Endothelial cell of umbilical vein (primary cell): ENCODE data around the gene PLAGL2.

Source experiments
- EZH2 ChIP-seq: IDR thresholded peaks from 2 replicates; pipeline ENCODE4 v1.6.1; 2012; ENCODE audit warnings: borderline replicate concordance, low read depth, mild to moderate bottlenecking, moderate library complexity, low read length, inconsistent platforms; ENCODE audit not compliant: severe bottlenecking
- POLR2A ChIP-seq: IDR thresholded peaks from 2 replicates; pipeline ENCODE4 v1.6.1; 2012; ENCODE audit warnings: low read depth, mild to moderate bottlenecking, control low read depth, low read length

DNA sequence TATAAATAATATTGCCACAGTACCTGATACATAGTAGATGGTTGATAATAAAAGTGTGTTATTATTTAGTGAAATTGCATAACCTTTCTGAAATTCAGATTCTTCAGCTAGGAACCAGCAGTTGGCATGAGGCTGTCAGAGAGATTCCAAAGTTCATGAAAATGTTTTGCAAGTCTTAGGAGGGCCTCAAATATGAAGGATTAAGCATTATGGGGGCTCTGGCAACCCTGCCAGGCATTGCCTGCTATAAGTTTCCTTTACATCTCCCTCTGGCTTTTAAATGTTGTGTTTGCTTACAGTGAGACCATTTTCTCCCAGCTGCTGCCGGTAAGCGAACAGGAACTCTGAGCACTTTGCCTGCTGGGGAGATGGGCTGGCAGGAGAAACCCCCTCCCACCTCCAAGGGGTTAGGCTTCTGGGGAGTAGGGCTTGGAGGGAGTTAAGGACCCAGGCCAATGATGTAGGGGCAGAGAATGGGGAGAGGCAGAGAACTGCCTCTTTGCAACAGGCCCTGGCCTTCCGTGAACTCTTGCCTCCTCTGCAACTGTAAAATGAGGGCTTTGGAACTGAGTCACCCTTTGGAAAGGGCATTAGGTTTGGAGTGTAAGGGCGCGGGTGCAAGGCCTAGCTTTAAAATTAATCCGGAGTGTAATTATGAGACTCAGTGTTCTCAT lies 36.7 kb upstream of the PLAGL2 start:
- no peak for TF ChIP-seq POLR2A
- TF ChIP-seq EZH2, result no peak
